NCI-H226 (cell line): Measurements from ENCODE around the gene NME4.

Experiments used
- DNase-seq: peaks from one replicate; pipeline ENCODE4 v3.0.0-alpha.2; 2015

NME4 gene

DNA sequence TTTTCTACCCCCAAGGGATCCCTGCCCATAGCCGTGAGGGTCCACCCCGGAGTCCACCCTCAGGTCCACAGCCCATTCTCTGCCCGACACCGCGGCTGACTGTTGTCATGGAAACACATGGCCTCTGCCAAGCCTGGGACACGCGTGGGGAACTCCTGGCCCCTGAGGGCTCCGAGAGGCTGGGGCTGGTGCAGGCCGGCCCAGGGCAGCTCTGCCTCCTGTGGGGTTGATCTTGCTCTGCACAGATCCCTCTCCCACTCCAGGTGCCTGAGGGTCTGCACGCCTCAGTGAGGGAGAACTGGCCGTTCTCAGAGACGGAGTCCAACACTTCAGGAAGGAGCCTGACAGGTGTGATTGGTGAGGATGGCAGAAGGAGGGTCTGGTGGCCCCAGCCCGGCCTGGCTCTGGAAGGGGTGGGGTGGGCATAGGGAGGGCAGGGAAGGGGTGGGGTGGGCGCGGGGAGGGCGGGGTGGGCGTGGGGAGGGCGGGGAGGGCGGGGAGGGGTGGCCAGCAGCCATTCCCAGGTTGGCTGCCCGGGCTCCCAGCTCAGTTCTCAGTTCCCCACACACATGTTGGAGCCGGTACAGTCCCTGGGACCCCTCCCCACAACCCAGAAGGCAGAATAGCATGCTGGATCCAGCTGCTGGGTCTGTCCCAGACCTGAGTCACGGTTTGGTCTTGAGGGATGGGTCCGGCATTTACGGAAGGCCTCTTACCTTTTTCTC is 33.1 kb upstream of the NME4 start:
- no peak for DNase-seq

- no peak for DNase-seq
Measured at GRCh38 chr16:364595-365491, 32.2 kb upstream of the NME4 start.

DNA sequence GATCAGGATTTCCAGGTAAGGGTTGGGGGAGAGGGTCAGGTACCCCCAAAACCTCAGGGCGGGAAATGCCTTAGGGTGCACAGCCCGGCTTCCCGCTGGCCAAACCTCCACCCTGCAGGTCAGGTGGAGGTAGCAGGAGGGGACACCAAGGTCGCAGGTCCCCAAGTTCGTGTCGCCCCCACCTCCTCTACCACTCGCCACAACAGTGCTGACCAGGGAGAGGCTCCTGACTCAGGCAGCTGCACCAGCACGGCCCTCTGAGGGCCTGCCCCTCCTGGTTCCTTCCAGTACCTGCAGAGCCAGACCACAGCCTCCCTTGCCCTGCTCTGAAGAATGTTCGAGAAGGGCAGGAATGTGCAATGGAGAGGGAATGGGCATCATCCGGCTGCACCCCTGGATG is 30.5 kb upstream of the NME4 start:
- DNase-seq: no peak

DNA sequence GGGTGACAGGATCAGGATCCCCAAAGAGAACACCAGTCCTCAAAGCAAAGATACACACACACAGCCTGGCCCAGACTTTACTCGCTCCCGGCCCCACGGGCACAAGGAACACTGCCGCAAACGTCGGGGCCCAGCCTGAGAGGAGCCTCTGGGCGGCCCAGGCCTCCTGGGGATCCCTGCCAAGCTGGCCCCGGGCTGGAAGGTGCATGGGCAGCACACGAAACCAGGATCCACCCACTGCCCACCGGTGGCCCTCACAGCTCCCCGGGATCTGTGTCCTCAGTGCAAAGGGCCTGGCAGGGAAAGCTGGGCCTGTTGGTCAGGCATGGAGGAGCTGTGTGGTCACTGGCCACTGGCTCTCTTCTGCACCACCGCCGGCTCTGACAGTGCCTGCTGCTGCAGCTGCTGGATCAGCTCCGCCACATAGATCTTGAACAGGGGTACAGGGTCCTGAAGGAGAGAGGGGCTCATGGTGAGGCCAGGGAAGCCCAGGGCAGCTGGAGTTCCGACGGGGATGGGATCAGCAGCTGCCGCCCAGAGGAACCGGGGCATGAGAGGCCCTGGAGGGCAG is 29.6 kb upstream of the NME4 start:
- DNase-seq: no peak

GRCh38 chr16:368388-369158 is 28.4 kb upstream of the NME4 start:
- DNase-seq: no peak

DNA sequence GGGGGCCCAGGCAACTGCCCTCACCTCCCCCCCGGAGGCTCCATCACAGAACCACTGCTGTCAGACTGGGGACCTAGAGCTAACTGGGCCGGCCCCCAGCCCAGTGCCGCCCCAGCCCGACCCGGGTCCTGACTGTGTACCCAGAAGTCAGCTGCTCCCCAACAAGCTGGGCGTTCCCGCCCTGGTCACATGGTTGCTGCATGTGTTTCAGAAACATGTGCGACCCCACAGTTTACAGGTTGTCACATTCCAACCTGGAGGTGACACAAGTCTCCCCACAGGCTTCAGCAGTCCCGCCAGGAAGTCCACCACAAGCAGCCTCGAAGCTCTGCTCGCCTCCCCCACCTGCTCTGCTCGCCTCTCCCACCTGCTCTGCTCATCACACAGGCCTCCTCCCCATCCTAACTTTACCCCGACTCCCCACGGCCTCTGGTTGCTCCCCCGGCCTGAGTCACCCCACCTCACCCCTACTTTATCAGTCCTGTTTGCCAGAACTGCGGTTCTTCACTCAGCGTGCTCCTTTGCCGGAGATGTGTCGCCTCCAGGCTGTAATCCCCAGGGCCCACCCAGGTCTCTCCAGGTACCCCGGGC is 27.6 kb upstream of the NME4 start:
- DNase-seq: no peak

DNA sequence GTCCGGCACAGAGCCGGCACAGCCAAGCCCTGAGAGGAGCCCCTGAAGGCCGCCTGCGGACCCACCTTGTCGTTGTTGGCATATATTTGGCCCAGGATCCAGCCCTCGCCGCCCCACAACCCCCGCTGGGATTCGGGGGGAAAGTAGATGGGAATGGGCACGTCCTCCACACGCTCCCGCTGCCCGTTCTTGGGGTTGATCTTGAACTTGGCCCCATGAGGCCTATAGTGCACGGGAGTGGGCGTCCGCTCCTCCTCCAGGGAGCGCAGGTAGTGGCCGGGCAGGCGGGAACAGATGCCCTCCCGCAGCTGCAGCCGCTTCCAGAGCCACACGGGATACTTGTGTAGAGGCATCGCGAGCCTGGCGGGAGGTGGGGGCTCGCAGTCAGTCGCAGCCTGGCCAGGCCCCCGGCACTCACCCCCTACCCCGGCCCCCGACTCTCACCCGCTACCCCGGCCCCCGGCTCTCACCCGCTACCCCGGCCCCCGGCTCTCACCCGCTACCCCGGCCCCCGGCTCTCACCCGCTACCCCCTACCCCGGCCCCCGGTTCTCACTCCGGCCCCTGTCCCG is 27.0 kb upstream of the NME4 start:
- DNase-seq: no peak

- DNase-seq: peak; percentile 81
Measured at GRCh38 chr16:370443-370842, 26.6 kb upstream of the NME4 start, which contains the start of gene MRPL28. Gene MRPL28 (minus strand): TSS chr16:370538. CDS start chr16:370218, 320 bp downstream.

DNA sequence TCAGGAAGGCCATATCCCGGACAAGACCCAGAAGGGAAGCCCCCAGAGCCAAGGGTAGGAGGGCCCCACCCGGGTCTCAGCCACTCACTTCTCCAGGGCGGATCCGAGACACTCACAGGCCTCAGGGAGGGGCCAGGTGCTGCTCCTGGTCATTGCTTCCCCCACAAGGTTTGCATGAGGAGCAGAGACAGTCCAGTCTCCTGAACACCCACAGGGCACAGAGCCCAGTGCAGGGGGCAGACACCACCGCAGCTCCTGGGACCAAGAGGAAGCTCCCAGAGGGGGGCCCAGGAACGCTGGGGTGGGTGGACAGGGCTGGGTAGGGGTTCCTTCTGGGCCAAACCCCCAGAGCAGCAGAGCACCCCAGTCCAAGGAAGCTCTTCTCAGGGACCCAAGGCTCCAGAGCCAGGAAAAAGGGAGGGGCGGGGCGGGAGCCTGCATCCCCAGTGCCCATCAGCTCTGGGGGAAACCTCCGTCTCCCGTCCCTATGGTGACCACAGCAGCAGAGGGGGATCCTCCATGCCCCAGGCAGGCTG is 26.0 kb upstream of the NME4 start:
- DNase-seq: no peak

- no peak for DNase-seq
Measured at GRCh38 chr16:371515-372301, 25.3 kb upstream of the NME4 start.

GRCh38 chr16:372302-372983 is 24.6 kb upstream of the NME4 start:
- no peak for DNase-seq

DNA sequence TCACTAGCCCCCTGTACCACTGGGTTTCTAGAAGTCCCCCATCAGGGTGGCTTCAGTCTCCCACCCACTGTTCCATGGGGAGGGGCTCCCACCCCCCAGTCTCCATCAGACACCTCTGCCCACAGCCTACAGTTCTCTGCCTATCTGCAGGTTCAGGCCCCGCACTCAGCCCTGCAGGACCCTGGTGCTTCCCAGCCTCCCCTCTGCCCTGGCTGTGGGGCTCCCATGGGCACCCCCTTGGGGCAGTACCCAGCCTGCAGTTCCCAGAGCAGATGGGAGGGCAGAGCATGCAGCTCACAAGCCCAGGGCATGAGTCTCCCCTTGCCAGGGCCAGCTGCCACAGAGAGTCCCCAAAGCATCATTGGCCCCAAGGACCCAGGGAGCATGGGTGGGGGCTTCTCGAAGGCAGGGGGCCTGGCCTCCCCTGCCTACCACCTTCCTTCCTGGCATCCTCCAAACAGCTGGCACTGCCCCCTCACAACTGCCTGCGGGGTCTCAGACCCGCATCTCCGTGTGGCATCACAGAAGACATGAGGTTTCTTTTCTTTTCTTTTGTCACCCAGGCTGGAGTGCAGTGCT is 23.9 kb upstream of the NME4 start:
- no peak for DNase-seq

GRCh38 chr16:373848-374615 is 23.0 kb upstream of the NME4 start:
- no peak for DNase-seq

DNA sequence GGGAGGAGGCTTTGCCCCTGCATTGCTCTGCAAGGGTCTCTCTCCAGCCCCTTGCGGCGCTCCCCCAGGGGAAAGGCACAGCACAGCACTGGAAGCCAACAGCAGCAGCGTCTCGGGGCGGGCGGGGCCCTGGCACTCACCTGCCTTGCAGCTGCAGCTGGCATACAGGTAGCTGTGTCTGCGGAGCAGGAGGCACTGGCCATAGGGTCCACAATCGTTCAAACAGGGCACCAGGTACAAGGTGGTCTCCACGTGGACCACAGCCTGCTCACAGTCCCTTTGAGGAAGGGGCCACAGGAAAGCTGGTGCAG is 22.4 kb upstream of the NME4 start:
- no peak for DNase-seq

GRCh38 chr16:375212-375611 is 21.8 kb upstream of the NME4 start:
- no peak for DNase-seq

- no peak for DNase-seq
Measured at GRCh38 chr16:375927-376816, 20.8 kb upstream of the NME4 start.

DNA sequence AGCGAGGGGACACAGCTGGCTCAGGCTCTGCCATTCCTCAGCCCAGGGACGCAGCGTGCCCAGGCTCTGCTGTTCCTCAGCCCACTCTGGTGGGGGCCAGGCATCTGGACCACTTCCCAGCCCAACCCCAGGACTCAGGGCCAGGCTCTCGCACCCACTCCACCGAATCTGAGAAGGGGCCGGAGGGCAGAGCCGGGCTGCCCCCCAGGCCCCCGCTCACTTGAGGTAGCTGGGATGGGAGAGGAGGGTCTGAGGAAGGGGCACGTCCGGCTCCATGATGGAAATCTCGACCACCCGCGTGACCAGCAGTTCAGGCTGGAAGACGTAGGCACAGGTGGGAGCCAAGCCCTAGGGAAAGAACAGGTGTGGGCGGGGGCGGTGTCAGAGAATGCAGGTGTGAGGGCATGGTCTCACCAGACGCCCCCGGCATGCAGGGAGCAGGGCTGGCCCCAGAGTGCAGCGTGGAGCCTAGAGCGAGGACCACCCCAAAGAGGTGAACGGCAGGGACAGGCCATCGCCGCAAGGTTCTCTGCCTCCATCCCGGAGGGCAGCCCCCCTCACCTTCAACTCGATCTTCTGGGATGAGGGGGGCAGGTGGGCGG is 20.1 kb upstream of the NME4 start:
- no peak for DNase-seq

- no peak for DNase-seq
Measured at GRCh38 chr16:377419-377951, 19.5 kb upstream of the NME4 start.
